ENCODE results near the gene TEX19.

DNA sequence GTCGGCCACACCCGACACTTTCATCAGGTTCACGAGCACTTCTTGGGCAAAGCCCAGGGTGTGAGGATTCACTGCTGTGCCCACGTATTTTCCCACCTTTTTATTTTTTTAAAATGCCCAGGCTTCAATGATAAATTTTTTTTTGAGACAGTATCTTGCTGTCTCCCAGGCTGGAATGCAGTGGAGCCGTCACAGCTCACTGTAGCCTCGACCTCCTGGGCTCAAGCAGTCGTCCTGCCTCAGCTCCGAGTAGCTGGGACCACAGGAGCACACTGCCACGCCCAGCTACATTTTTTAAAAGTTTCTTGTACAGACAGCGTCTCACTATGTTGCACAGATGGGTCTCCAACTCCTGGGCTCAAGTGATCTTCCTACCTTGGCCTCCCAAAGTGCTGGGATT, 30.3 kb downstream of the TEX19 start:
- TF ChIP-seq KAT8 (IDR thresholded peaks at IDR 0.05; ENCODE audit: low read depth) = no peak
- TF ChIP-seq, protein P1, sequence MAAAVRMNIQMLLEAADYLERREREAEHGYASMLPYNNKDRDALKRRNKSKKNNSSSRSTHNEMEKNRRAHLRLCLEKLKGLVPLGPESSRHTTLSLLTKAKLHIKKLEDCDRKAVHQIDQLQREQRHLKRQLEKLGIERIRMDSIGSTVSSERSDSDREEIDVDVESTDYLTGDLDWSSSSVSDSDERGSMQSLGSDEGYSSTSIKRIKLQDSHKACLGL (CRISPR knock-in tag; IDR thresholded peaks at IDR 0.05; ENCODE audit: borderline replicate concordance, poor library complexity, severe bottlenecking) = no peak
- no peak for TF ChIP-seq ZNF140 (CRISPR knock-in tag; IDR thresholded peaks at IDR 0.05)
- no peak for TF ChIP-seq USF1 (CRISPR knock-in tag; IDR thresholded peaks at IDR 0.05)
- no peak for TF ChIP-seq POLR2AphosphoS5 (IDR thresholded peaks at IDR 0.05; ENCODE audit: control insufficient read depth, insufficient read depth, low read depth, low read length)
- no peak for TF ChIP-seq ELF4 (CRISPR knock-in tag; IDR thresholded peaks at IDR 0.05)
- TF ChIP-seq, protein P2, sequence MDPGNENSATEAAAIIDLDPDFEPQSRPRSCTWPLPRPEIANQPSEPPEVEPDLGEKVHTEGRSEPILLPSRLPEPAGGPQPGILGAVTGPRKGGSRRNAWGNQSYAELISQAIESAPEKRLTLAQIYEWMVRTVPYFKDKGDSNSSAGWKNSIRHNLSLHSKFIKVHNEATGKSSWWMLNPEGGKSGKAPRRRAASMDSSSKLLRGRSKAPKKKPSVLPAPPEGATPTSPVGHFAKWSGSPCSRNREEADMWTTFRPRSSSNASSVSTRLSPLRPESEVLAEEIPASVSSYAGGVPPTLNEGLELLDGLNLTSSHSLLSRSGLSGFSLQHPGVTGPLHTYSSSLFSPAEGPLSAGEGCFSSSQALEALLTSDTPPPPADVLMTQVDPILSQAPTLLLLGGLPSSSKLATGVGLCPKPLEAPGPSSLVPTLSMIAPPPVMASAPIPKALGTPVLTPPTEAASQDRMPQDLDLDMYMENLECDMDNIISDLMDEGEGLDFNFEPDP (CRISPR knock-in tag; IDR thresholded peaks at IDR 0.05) = no peak
